Thoracic aorta (tissue), 2 donors: ENCODE results near the gene GTF2A2. TPM values are rescaled to one million over a fixed set of nuclear protein-coding genes. Genes with fewer than 3 reads are reported as not detected.

Experiments used
- ATAC-seq: fragments of 150-250 bp; one replicate; pipeline ENCODE4 v1.8.0; 2017; ENCODE audit warnings: low read depth; ENCODE audit not compliant: insufficient number of reproducible peaks, low FRiP score
- DNase-seq: peaks from one replicate; pipeline ENCODE4 v3.0.0-alpha.2; 2020; ENCODE audit warnings: low spot score
- H3K27ac ChIP-seq, 2 donors: fragments of 200-600 bp; sonication (generic); 1 replicate in 1 of 2; 2 replicates in 1 of 2; pipeline ENCODE4 v1.5.1; 2016; ENCODE audit warnings: mild to moderate bottlenecking in 2 of 2, moderate library complexity in 2 of 2
- H3K27me3 ChIP-seq: fragments of 200-600 bp; sonication (generic); replicated peaks from 2 replicates; pipeline ENCODE4 v1.6.0; 2016; ENCODE audit warnings: mild to moderate bottlenecking; ENCODE audit not compliant: insufficient read depth
- H3K36me3 ChIP-seq: fragments of 200-600 bp; sonication (generic); one replicate; pipeline ENCODE4 v1.5.1; 2016
- H3K4me1 ChIP-seq, 2 donors: fragments of 200-600 bp; sonication (generic); 1 replicate in 1 of 2; 2 replicates in 1 of 2; pipeline versions ENCODE4 v1.5.1 to v1.6.0; 2016; ENCODE audit warnings: low read depth in 2 of 2, mild to moderate bottlenecking in 1 of 2; ENCODE audit not compliant: control insufficient read depth in 1 of 2
- H3K4me3 ChIP-seq: fragments of 200-600 bp; sonication (generic); 2 replicates; pipeline ENCODE4 v1.5.1; 2016; ENCODE audit warnings: mild to moderate bottlenecking
- H3K9me3 ChIP-seq: fragments of 200-600 bp; sonication (generic); 2 replicates; pipeline ENCODE4 v1.5.1; 2016
- total RNA-seq, 2 donors: library from RNA; depleted of rRNA; stranded (reverse); fragments of >200 nt; gene quantifications; one replicate each; pipeline versions ENCODE4 v1.1.0 to v1.2.3, GENCODE V29; 2016
- TF ChIP-seq, protein P1 (sequence below): fragments of 200-600 bp; sonication (generic); IDR thresholded peaks from one replicate; pipeline ENCODE4 v1.5.1; 2019; ENCODE audit warnings: antibody characterized with exemption

The GTF2A2 gene
- total RNA-seq, 2 donors from 2014 or later: 23.3 to 26.7 TPM

DNA sequence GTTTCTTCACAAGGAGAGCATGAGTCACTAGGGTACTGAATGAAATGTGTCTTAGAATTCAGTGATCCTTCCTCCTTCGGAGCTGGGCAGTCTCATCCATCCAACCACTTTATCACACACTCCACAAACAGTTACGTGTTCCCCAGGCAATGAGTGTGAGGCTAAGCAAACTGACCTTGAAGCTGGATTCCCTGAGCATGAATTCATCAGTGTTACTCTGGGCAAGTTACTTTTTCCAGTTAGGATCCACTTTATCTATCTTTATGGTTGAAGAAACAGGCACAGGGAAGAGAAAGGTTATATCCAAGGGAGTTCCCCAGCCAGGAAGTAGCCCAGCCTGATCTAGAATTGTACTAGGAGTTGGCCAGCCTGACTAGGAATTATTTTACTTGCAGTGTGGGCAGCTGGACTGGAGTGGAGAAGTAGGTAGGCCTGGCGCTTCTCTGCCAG lies 62.8 kb downstream of the GTF2A2 start:
- Histone ChIP-seq H3K4me1 (no peaks in the 10 kb centered on the region), H3K9me3 (no peaks in the 10 kb centered on the region), H3K4me3 (no peak overlapping the region), H3K27ac (no peak overlapping the region), H3K36me3 (no peaks in the 10 kb centered on the region), H3K27me3 (no peaks in the 10 kb centered on the region)
- ATAC-seq: no peak
- TF ChIP-seq, protein P1, sequence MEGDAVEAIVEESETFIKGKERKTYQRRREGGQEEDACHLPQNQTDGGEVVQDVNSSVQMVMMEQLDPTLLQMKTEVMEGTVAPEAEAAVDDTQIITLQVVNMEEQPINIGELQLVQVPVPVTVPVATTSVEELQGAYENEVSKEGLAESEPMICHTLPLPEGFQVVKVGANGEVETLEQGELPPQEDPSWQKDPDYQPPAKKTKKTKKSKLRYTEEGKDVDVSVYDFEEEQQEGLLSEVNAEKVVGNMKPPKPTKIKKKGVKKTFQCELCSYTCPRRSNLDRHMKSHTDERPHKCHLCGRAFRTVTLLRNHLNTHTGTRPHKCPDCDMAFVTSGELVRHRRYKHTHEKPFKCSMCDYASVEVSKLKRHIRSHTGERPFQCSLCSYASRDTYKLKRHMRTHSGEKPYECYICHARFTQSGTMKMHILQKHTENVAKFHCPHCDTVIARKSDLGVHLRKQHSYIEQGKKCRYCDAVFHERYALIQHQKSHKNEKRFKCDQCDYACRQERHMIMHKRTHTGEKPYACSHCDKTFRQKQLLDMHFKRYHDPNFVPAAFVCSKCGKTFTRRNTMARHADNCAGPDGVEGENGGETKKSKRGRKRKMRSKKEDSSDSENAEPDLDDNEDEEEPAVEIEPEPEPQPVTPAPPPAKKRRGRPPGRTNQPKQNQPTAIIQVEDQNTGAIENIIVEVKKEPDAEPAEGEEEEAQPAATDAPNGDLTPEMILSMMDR: no peak
- no peak for DNase-seq

DNA sequence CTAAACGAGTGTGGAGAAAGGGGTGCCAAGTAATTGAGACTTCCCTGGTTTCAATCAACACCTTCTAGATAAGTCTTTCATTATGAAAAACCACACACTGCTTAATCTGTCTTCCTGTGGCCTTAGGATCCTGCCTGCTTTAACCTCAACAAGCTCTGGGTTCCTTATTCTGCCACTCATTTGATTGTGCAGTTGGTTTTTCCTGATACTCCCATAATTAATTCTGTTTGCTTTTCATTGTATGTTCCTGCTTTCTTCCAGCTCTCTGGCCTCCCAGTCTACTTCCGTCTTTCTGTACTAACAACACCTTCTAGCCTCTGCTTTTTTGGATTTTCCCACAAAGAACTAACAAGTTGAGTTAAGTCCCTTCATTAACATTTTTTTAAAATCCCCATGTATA lies 66.0 kb downstream of the GTF2A2 start:
- H3K27ac ChIP-seq: no peak overlapping the region
- no peak for DNase-seq
- no peaks in the 10 kb centered on the region for H3K36me3 ChIP-seq
- H3K4me1 ChIP-seq: no peaks in the 10 kb centered on the region
- no peaks in the 10 kb centered on the region for H3K9me3 ChIP-seq
- H3K27me3 ChIP-seq: no peaks in the 10 kb centered on the region
- TF ChIP-seq, protein P1: no peak
- H3K4me3 ChIP-seq: no peak overlapping the region
- no peak for ATAC-seq

DNA sequence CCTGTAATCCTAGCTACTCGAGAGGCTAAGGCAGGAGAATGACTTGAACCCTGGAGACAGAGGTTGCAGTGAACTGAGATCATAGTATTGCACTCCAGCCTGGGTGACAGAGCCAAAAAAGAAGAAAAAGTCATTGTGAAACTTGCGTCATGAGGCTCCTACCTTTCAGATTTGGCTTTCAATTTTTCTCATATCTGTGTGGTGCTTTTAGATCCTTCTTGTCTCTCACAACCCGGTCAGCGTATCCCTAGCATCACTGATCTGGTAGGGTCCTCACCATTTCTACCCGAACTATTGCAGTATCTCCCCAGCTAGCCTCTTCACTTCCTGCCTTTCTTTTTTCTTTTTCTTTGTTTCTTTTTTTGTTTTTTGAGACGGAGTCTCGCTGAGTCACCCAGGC lies 67.3 kb downstream of the GTF2A2 start:
- no peaks in the 10 kb centered on the region for H3K4me1 ChIP-seq
- no peaks in the 10 kb centered on the region for H3K9me3 ChIP-seq
- no peak overlapping the region for H3K4me3 ChIP-seq
- ATAC-seq: no peak
- no peaks in the 10 kb centered on the region for H3K36me3 ChIP-seq
- H3K27ac ChIP-seq: no peak overlapping the region
- H3K27me3 ChIP-seq: no peaks in the 10 kb centered on the region
- TF ChIP-seq, protein P1: no peak
- no peak for DNase-seq

Other genes starting within 250 kb of the GTF2A2 start
- gene FAM81A, start 219.3 kb downstream of the GTF2A2 start, total RNA-seq: under 1 TPM; 0.14 to 0.71 TPM
- gene GCNT3, start 45.7 kb downstream of the GTF2A2 start, total RNA-seq: under 1 TPM in 1 of 2 donors, not detected in 1; 0.92 TPM
- gene BNIP2, start 31.8 kb upstream of the GTF2A2 start, total RNA-seq: 100 to 1,000 TPM; 126 to 183 TPM